Sciatic nerve (tissue), 2 donors: ENCODE results near the gene XIRP1. TPM values are rescaled to one million over a fixed set of nuclear protein-coding genes. Genes with fewer than 3 reads are reported as not detected.
A peak's percentile ranks its signal among the peaks of the same experiment; 100 is the strongest.
"Not testable (repeated sequence)": the region's sequence is repeated elsewhere in the genome, so short reads cannot be mapped to it uniquely, and the experiment has no call there.

ENCODE experiments used
- ATAC-seq: fragments of 200-7000 bp; cut with Tn5 transposase; one replicate; pipeline ENCODE4 v1.9.1; 2020; ENCODE audit warnings: mild to moderate bottlenecking, moderate library complexity
- DNase-seq: peaks from one replicate; pipeline ENCODE4 v3.0.0-alpha.2; 2020; ENCODE audit warnings: low spot score
- intact Hi-C: fragments of 100-400 bp; cut with DNase I; formaldehyde crosslinking; loops from one replicate; pipeline ENCODE4 v1.14.2; 2022
- total RNA-seq: library from RNA; stranded (reverse); fragmentation: NEBNext Ultra II Directional; extraction: Animal tissue kit (Norgen Biotek cat#: 25700); gene quantifications from one replicate; pipeline ENCODE4 v1.2.1, GENCODE V29; 2021
- donor health status: DM: no; HTN: no; CAD: no.
- donor health status: DM: no; HTN: no; CAD: no.

The XIRP1 gene
- 0.04 TPM for total RNA-seq

DNA sequence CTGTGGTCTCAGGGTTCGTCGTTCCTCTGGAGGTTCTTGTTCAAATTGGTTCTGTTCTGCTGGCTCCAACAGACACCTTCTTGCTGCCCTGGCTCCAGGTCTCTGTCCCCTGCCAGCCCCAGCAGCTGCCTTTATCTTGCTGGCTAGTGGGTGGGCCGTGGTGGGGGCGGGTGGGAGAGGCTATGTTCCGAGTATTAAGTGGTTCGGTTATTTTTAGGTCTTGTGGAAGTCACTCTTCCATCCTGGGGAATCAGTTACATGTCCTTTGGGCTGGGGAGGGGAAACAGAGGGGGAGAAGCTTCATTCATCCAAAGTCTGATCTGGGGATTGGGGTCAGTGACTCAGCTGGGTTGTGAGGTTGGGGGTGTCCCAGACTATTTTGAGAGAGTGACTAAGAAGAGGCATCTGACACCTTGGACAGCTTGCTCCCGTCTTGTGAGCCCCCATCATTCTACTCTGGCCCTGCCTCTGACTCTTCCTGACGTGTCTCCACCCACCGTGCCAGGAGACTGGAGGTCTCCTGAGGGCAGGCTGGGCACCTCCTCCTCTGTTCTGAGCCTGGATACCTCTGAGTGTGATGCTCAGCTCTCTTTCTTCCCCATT, at the start of gene XIRP1:
TSS of gene XIRP1 (minus strand) at position 106 of the 603 bp plus-strand sequence. CDS start 3,150 bp downstream, outside the sequence.
- intact Hi-C loops: no loop called here
- DNase-seq: no peak
- no peak for ATAC-seq

DNA sequence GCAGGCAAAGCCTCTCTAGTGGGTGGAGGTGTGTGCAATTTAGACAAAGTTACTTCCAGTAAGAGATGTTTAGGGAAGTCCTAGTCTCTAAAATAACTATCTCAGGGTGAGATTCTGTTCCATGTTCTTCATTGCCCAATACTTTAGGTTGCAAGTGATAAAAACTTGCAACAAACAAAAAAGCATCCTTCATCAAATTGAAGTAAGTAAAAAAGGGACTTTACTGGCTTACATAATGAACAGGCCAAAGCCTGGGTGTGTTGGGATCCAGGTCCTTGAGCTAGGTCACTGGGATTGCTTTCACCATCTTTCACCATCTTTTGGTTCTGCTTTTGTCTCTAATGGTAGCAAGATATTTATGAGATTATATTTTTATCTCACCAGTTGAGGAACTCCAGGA, 49.2 kb upstream of the XIRP1 start:
- DNase-seq (no peak), ATAC-seq (no peak)
- intact Hi-C loops: no loop called here

- DNase-seq (no peak), ATAC-seq (no peak)
- intact Hi-C loops: no loop called here
Observed at GRCh38 chr3:39237027-39237426, 44.6 kb upstream of the XIRP1 start.

GRCh38 chr3:39234651-39235050, 42.3 kb upstream of the XIRP1 start:
- ATAC-seq: no peak
- intact Hi-C loops: no loop called here
- DNase-seq: no peak

DNA sequence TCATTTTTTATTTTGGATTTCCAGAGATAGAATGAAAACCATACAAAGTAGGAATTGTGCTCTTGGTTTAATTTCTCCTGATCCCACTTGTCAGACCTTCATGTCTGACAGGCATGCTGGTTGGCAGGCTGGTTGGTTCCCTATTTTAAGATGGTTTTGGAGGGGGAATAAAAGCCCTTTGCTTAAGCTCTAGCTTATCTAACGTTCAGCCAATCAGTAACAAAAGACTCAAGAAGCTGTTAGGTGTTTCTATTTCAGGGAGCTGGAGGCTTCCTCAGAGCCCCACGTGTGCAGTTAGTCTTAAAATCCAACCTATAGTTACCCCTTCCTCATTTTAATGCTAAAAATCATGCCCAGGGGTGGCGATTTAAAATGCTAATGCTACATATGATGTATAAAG, 40.5 kb upstream of the XIRP1 start:
- ATAC-seq (no peak), DNase-seq (no peak)
- intact Hi-C loops: no loop called here

GRCh38 chr3:39230453-39230852, 38.1 kb upstream of the XIRP1 start:
- no peak for ATAC-seq
- intact Hi-C loops: no loop called here
- no peak for DNase-seq

DNA sequence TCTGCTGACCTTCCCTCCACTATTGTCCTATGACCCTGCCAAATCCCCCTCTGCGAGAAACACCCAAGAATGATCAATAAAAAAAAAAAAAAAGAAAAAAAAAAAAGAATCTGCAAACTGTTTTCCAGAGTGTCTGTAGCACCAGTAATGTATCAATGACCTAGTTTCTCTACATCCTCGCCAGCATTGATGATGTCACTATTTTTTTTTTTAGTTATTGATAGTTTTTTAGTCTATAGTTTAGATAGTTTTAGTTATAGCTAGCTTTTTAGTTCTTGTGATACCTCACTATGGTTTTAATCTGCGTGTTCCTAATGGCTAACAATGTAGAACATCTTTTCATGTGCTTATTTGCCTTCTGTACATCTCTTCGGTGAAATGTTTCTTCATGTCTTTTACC, 36.1 kb upstream of the XIRP1 start:
- ATAC-seq: no peak
- no peak for DNase-seq
- intact Hi-C loops: no loop called here

GRCh38 chr3:39227596-39227995, 35.2 kb upstream of the XIRP1 start:
- DNase-seq, ATAC-seq, intact Hi-C loops: not testable (repeated sequence)

GRCh38 chr3:39226106-39226741, 33.8 kb upstream of the XIRP1 start:
- DNase-seq (no peak), ATAC-seq (no peak)
- intact Hi-C loops: no loop called here

- intact Hi-C loops: no loop called here
- ATAC-seq (no peak), DNase-seq (no peak)
Observed at GRCh38 chr3:39224288-39224687, 31.9 kb upstream of the XIRP1 start.

- no peak for DNase-seq
- intact Hi-C loops: no loop called here
- no peak for ATAC-seq
Observed at GRCh38 chr3:39222939-39223338, 30.5 kb upstream of the XIRP1 start.

- intact Hi-C loops: no loop called here
- DNase-seq (no peak), ATAC-seq (no peak)
Observed at GRCh38 chr3:39222462-39222861, 30.1 kb upstream of the XIRP1 start.

- intact Hi-C loops: no loop called here
- no peak for ATAC-seq
- DNase-seq: no peak
Observed at GRCh38 chr3:39221141-39221530, 28.7 kb upstream of the XIRP1 start.

DNA sequence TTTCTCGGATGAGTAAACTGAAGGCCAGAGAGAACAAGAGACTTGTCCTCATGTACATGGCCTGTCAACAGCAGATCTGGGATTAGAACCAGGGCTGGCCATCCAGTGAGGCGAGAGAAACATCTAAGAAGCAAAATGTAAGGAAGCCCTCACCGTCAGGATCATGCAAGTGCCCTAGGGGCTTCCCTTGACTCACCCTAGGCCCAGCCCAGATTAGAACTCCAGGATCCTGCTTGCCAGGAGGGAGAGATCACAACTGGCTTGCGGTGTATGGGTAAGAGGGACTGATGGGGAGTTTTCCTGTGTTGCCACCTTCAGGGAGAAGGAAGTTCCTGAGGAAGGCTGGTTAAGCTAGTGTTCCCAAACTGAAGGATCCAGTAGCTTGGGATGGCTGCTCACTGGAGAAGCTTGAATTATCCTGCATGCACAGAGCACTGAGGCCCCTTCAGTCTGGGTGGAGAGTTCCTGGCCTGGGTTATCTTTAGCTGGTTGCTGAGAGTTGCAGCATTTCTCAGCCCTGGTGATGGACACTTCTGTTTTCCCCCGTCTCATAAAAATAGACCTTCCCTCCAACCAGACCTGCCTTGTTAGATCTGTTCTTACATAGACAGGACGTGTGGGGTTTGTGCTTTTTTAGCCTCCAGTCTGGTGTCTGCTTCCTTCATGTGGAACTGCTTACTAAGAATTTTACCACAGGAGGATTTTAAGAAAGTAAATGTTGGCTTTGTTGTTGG, 28.2 kb upstream of the XIRP1 start:
- DNase-seq (no peak), ATAC-seq (peak; percentile 34)
- intact Hi-C loops: no loop called here

- intact Hi-C loops: no loop called here
- no peak for DNase-seq
- ATAC-seq: no peak
Observed at GRCh38 chr3:39219702-39220101, 27.3 kb upstream of the XIRP1 start.

DNA sequence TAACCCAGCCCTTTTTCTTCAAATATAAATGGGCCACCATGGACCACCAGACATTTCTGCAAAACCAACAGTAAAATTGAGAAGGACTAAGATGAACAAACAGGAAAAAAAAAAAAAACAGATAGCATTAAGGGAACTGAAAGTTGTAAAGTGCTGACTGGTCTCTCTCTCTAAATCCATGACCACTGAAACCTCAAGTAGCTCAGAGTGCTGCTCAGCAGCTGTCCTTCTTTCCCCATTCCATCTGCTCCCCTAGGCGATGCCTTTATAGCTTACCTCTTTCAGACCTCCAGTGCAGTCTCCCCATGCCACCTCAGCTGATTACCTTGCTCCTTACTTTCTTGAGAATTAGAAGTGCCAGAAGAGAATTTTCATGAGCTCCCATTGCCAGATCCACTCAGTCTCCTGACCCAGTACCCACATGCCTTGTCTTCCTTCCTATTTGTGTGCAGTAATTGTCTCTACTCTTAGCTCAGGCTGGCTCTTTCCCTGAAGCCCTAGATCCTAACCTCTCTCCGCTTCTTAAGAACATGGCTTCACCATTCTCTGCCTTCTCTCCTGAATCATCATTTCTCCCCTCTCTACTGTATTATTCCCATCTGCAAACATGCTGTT, 23.9 kb upstream of the XIRP1 start:
- ATAC-seq (peak; percentile 74), DNase-seq (no peak)
- intact Hi-C loops: no loop called here

DNA sequence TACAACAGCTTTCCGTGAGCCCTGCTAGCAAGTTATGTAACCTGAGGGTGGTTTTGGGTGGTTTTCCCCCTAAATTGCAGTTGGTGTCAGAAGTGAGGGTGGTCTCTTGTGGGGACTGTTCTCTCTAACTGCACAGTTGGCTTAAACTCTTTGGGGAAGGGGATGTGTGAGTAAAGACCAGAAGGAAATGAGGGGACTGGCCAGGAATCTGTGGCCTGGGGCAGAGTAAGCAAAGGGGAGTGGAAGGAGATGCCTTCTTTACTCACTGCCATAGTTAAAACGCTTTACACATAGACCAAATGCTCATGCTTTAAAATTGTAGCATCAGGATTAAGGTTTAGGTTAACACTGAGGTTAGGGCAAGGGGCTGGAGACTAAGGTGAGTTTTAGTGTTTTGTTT, 21.2 kb upstream of the XIRP1 start:
- intact Hi-C loops: no loop called here
- no peak for DNase-seq
- no peak for ATAC-seq

DNA sequence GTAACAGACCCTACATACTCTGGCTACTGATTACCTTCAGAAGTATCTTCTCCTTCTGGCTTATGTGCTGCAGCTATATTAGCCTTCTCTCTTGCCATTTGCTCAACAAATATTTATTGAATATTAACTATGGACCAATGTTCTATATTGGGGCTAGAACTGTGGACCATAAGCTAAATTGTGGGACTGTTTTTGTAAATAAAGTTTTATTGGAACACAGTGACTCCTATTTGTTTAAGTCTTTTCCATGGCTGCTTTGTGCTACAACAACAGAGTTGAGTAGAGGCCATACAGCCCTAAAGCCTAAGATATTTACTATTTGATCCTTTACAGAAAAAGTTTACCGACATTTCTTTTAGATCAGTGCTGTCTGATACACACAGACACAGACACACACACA, 20.3 kb upstream of the XIRP1 start:
- intact Hi-C loops: no loop called here
- no peak for ATAC-seq
- no peak for DNase-seq

DNA sequence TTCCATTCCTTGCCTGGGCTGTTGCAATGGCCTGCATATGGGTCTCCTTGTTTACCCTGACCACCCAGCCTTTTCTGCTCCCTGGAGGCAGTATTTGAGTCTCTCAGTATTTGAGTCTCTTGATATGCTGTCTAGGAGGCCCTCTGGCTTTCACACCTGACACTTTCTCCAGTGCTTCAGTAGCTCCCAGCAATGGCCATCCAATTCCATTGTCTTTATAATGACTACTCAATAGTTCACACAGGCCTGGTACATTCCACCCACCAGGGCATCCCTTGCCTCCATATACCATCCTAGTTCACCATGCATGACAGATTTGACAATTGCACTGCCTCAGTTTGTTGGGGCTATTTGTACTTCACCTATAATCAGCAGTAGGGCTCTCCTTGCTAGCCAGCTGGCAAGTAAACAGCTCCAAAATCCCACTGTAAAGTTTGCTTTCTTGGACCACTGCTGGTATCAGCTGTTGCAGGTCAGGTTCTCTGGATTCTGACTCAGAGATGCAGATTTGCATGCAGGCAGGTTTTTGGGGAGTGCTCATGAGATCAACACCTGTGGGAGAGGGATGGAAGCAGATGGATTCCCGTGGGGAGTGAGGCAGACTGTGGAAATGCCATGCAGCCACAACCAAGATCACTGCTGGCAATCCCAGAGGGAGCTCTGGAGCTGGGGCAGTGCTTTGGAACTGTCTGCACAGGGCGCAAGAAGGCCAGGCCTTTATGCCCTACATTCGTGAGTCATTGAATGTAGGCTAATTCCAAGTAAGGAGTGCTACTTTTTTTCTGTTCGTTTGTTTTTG, 19.1 kb upstream of the XIRP1 start:
- ATAC-seq: no peak
- DNase-seq: no peak
- intact Hi-C loops: no loop called here
